ENCODE measurements around the gene MYH15.

Gene MYH15

DNA sequence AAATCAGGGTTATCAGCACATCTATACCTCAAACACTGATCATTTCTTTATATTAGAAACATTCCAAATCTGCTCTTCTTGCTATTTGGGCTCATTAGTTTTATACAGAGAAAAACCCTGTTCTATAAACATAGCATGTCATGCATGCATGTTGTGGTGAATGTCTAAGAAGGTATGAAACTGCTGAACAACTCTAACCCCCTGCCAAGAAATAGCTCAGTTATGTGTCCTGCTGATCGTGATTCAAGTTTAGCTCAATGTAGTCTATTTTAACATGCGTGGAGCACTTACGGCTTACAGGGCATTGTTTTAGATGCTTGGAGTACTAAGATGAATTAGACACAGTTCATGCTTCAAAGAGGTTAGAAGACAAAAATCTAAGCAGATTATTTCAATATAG, 35.8 kb downstream of the MYH15 start:
- no peak for DNase-seq (ENCODE audit: low read depth, low spot score)
- Histone ChIP-seq H3K4me3 (ENCODE audit: low read length) (no peak overlapping the region), H3K9me3 (ENCODE audit: control insufficient read depth, insufficient read depth, low read length) (no peaks in the 10 kb centered on the region), H3K4me1 (ENCODE audit: control insufficient read depth, insufficient read depth, low read length) (no peaks in the 10 kb centered on the region), H3K27ac (ENCODE audit: low read length) (no peak overlapping the region), H3K27me3 (ENCODE audit: control insufficient read depth, insufficient read depth, low read length) (no peaks in the 10 kb centered on the region), H3K36me3 (ENCODE audit: control insufficient read depth, insufficient read depth, low read length) (no peaks in the 10 kb centered on the region)
- no CpG with 5 or more reads among the region's 3 CpGs for WGBS (ENCODE audit: insufficient coverage, insufficient read length)

DNA sequence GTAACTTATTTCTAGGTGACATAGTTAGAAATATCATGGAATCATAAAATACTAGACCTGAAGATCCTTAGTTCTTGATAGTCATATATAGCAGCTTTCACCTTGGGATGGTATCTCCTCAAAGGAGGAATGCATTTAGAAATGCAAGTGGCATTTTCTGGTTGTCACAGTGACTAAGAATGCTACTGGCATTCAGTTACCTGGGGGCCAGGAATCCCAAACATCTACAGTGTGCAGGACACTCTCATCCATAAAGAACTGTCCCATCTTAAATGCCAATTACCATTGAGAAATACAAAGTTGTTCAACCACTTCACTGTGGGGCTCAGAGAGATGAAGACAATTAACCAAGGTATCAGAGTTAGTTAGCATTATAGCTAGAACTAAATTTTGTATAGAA, 36.7 kb downstream of the MYH15 start:
- Histone ChIP-seq H3K27me3 (ENCODE audit: control insufficient read depth, insufficient read depth, low read length) (no peaks in the 10 kb centered on the region), H3K36me3 (ENCODE audit: control insufficient read depth, insufficient read depth, low read length) (no peaks in the 10 kb centered on the region), H3K9me3 (ENCODE audit: control insufficient read depth, insufficient read depth, low read length) (no peaks in the 10 kb centered on the region), H3K4me1 (ENCODE audit: control insufficient read depth, insufficient read depth, low read length) (no peaks in the 10 kb centered on the region), H3K27ac (ENCODE audit: low read length) (no peak overlapping the region), H3K4me3 (ENCODE audit: low read length) (no peak overlapping the region)
- DNase-seq (ENCODE audit: low read depth, low spot score) = no peak

DNA sequence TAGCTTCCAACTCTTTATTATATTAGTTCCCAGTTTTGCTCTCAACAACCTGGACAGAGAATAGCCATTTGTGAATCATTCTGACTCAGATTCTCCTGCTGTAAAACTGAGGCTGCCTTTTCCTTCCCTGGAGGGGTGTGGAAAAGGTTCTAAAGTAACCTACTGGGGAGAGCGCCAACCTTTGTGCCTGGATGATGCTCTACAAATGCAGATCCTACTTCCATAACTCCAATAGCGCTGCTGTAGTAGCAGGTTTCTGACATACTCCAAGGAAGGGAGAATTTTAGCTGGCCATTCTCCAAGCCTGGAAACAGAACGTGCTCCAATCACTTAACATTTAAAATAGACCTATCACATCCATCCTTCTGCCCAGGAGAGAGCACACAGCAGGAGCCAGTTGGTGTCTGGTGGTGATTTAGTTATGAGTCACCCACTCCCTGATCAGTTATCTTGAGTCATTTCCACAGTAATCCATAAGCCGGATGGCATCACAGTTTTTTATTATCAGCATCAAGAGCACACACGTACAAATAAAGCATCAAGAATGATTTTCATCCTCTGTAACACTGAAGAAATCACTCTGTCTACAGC, 38.3 kb downstream of the MYH15 start:
- no peak for DNase-seq (ENCODE audit: low read depth, low spot score)
- H3K9me3 ChIP-seq (ENCODE audit: control insufficient read depth, insufficient read depth, low read length) = no peaks in the 10 kb centered on the region
- H3K36me3 ChIP-seq (ENCODE audit: control insufficient read depth, insufficient read depth, low read length) = no peaks in the 10 kb centered on the region
- no CpG with 5 or more reads among the region's 5 CpGs for WGBS (ENCODE audit: insufficient coverage, insufficient read length)
- H3K4me3 ChIP-seq (ENCODE audit: low read length) = no peak overlapping the region
- no peaks in the 10 kb centered on the region for H3K4me1 ChIP-seq (ENCODE audit: control insufficient read depth, insufficient read depth, low read length)
- no peak overlapping the region for H3K27ac ChIP-seq (ENCODE audit: low read length)
- no peaks in the 10 kb centered on the region for H3K27me3 ChIP-seq (ENCODE audit: control insufficient read depth, insufficient read depth, low read length)

DNA sequence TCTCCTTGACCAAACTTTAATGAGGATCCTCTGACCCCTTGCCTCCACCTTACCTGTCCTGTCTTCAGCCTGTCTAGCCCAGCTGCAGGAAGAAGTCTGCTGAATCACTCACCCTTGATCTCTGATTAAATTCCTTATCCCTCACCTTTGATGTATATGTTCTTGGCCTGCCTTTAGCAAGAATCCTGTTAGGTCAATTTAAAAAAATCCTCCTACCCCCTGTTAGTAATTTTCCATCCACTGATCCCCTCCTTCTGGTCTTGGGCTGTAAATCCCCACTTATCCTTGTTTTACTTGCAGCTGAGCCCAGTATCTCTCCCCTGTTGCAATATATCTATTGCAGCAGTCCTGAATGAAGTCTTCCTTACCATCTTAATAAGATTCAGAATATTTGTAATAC, 39.0 kb downstream of the MYH15 start:
- DNase-seq (ENCODE audit: low read depth, low spot score) = no peak
- H3K36me3 ChIP-seq (ENCODE audit: control insufficient read depth, insufficient read depth, low read length) = no peaks in the 10 kb centered on the region
- H3K4me3 ChIP-seq (ENCODE audit: low read length) = no peak overlapping the region
- no peaks in the 10 kb centered on the region for H3K9me3 ChIP-seq (ENCODE audit: control insufficient read depth, insufficient read depth, low read length)
- H3K4me1 ChIP-seq (ENCODE audit: control insufficient read depth, insufficient read depth, low read length) = no peaks in the 10 kb centered on the region
- H3K27ac ChIP-seq (ENCODE audit: low read length) = no peak overlapping the region
- no peaks in the 10 kb centered on the region for H3K27me3 ChIP-seq (ENCODE audit: control insufficient read depth, insufficient read depth, low read length)

DNA sequence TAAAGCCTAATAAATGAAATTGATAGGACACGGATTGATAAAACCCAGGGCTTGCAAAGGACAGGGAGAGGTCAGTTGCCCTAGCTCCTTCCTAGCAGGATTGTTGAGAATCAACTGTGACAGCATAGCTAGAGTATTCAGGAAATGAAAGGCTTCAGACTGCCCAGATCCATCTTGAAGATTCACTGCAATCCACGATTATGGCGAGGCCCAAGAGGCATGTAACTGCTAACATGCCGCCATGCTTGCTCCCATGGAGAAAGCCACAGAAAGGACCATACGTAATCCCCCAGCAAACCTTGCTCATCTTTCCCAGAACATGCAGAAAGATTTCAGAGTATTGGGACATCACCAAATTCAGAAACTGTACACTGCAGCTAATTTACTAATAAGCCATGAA, 41.3 kb downstream of the MYH15 start:
- no peak overlapping the region for H3K27ac ChIP-seq (ENCODE audit: low read length)
- no peaks in the 10 kb centered on the region for H3K4me1 ChIP-seq (ENCODE audit: control insufficient read depth, insufficient read depth, low read length)
- no peaks in the 10 kb centered on the region for H3K27me3 ChIP-seq (ENCODE audit: control insufficient read depth, insufficient read depth, low read length)
- H3K36me3 ChIP-seq (ENCODE audit: control insufficient read depth, insufficient read depth, low read length) = no peaks in the 10 kb centered on the region
- no CpG with 5 or more reads among the region's 5 CpGs for WGBS (ENCODE audit: insufficient coverage, insufficient read length)
- DNase-seq (ENCODE audit: low read depth, low spot score) = no peak
- H3K9me3 ChIP-seq (ENCODE audit: control insufficient read depth, insufficient read depth, low read length) = no peaks in the 10 kb centered on the region
- no peak overlapping the region for H3K4me3 ChIP-seq (ENCODE audit: low read length)

DNA sequence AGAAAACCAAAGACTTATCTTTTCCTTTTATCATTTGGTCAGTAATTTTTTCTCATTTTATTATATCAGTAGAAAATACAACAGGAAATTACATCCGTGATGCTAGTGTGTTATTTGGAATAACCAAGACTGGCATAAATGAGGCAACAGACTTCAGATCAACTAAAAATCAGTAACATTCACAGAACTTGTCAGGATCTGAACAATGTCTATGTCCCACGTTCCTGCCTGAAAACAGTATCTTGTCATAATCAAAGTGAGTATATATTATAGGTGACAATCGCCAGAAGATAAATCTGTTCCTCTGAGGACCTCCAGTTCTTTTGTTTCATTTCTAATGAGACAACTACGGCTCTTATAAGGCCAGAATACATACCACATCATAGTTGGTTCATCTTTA, 41.8 kb downstream of the MYH15 start:
- no peaks in the 10 kb centered on the region for H3K36me3 ChIP-seq (ENCODE audit: control insufficient read depth, insufficient read depth, low read length)
- H3K4me1 ChIP-seq (ENCODE audit: control insufficient read depth, insufficient read depth, low read length) = no peaks in the 10 kb centered on the region
- H3K4me3 ChIP-seq (ENCODE audit: low read length) = no peak overlapping the region
- DNase-seq (ENCODE audit: low read depth, low spot score) = no peak
- H3K27ac ChIP-seq (ENCODE audit: low read length) = no peak overlapping the region
- H3K9me3 ChIP-seq (ENCODE audit: control insufficient read depth, insufficient read depth, low read length) = no peaks in the 10 kb centered on the region
- no peaks in the 10 kb centered on the region for H3K27me3 ChIP-seq (ENCODE audit: control insufficient read depth, insufficient read depth, low read length)
- no CpG with 5 or more reads among the region's 4 CpGs for WGBS (ENCODE audit: insufficient coverage, insufficient read length)

DNA sequence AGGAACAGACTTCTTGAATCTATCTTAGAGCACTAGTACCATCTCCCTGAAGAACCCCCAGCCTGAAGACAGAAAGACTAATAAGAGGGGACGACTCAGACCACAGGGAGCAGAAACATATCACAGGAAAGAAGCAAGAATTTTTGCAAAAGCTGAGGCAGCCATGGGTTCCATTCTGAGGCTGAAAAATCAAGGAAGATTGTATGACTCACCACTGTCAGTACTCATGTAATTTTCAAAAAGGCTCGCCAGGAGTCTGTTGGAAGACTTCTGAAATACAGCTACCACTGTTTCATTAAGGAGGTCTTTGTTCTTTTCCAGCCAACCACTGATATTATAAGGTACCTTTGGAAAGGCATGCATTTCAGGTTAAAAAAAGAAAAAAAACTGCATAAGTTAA, 47.5 kb downstream of the MYH15 start:
- H3K27me3 ChIP-seq (ENCODE audit: control insufficient read depth, insufficient read depth, low read length) = no peaks in the 10 kb centered on the region
- no peak overlapping the region for H3K4me3 ChIP-seq (ENCODE audit: low read length)
- H3K36me3 ChIP-seq (ENCODE audit: control insufficient read depth, insufficient read depth, low read length) = no peaks in the 10 kb centered on the region
- H3K9me3 ChIP-seq (ENCODE audit: control insufficient read depth, insufficient read depth, low read length) = no peaks in the 10 kb centered on the region
- no peak for DNase-seq (ENCODE audit: low read depth, low spot score)
- no peak overlapping the region for H3K27ac ChIP-seq (ENCODE audit: low read length)
- no CpG with 5 or more reads among the region's 2 CpGs for WGBS (ENCODE audit: insufficient coverage, insufficient read length)
- H3K4me1 ChIP-seq (ENCODE audit: control insufficient read depth, insufficient read depth, low read length) = no peaks in the 10 kb centered on the region

DNA sequence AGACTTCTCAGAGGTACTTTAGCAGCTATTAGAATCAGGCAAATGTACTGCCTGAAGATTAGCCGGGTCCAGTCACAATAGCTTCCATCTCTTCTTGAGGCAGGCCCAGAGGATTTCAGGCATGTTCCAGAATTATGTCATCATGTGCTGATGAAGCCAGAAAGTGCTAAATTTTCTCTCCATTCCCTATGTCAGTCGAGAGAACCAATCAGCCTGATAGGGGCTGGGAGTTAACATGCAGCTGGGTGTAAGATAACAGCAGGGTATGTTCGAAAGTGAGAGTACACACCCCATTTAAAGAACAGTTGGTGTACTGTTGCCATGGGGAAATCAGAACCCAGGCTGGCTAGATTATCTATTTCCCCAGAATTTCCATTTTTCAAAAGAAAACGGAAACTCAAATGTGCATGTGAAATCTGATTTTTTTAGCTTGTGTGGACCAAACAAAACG, 48.7 kb downstream of the MYH15 start:
- no peaks in the 10 kb centered on the region for H3K36me3 ChIP-seq (ENCODE audit: control insufficient read depth, insufficient read depth, low read length)
- H3K27ac ChIP-seq (ENCODE audit: low read length) = no peak overlapping the region
- no peaks in the 10 kb centered on the region for H3K9me3 ChIP-seq (ENCODE audit: control insufficient read depth, insufficient read depth, low read length)
- no peaks in the 10 kb centered on the region for H3K4me1 ChIP-seq (ENCODE audit: control insufficient read depth, insufficient read depth, low read length)
- H3K4me3 ChIP-seq (ENCODE audit: low read length) = no peak overlapping the region
- no peak for DNase-seq (ENCODE audit: low read depth, low spot score)
- WGBS (ENCODE audit: insufficient coverage, insufficient read length) = no CpG with 5 or more reads among the region's 5 CpGs
- H3K27me3 ChIP-seq (ENCODE audit: control insufficient read depth, insufficient read depth, low read length) = no peaks in the 10 kb centered on the region

DNA sequence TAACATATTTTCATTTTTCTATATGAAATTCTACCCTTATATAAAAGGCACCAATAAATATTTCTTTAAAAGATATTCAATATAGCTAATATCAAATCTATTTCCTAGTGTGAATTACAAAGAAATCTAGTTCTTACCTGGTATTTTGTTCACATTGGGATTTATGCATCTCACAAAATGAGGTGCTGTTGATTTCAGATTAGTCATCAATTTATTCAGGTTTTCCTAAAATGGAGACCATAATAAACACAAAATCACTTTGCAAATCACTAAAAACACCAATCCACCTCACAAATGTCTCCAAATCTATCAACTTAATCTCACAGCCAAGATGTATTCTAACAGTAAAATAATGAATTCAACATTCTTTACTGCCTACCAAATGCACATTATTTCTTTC, 51.2 kb downstream of the MYH15 start:
- no peak overlapping the region for H3K27ac ChIP-seq (ENCODE audit: low read length)
- no peak overlapping the region for H3K4me3 ChIP-seq (ENCODE audit: low read length)
- H3K9me3 ChIP-seq (ENCODE audit: control insufficient read depth, insufficient read depth, low read length) = no peaks in the 10 kb centered on the region
- DNase-seq (ENCODE audit: low read depth, low spot score) = no peak
- H3K36me3 ChIP-seq (ENCODE audit: control insufficient read depth, insufficient read depth, low read length) = no peaks in the 10 kb centered on the region
- no peaks in the 10 kb centered on the region for H3K4me1 ChIP-seq (ENCODE audit: control insufficient read depth, insufficient read depth, low read length)
- no peaks in the 10 kb centered on the region for H3K27me3 ChIP-seq (ENCODE audit: control insufficient read depth, insufficient read depth, low read length)

DNA sequence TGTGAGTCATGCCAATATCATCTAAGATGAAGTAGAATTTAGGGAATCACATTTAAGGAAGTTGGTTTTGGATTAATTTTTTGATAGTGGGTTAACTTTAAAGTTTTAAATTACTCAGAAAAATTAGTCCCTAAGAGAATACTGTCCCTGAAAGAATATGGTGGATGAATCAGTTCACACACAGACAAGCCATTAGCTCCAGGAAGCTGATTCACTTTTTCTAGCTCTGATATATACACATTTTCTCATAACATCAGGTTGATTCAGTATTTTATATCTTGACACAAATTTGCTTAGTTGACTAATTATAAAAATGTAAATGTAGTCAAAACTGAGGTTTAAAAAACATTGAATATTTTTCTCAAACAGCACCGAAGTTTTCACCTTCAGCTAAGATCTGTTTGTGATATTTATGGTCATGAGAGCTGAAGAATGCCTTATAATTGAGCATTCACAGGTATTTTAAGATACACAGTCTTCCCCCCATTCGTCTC, 55.1 kb downstream of the MYH15 start:
- H3K4me1 ChIP-seq (ENCODE audit: control insufficient read depth, insufficient read depth, low read length) = no peaks in the 10 kb centered on the region
- H3K9me3 ChIP-seq (ENCODE audit: control insufficient read depth, insufficient read depth, low read length) = no peaks in the 10 kb centered on the region
- WGBS (ENCODE audit: insufficient coverage, insufficient read length) = no CpG with 5 or more reads among the region's 2 CpGs
- H3K27me3 ChIP-seq (ENCODE audit: control insufficient read depth, insufficient read depth, low read length) = no peaks in the 10 kb centered on the region
- DNase-seq (ENCODE audit: low read depth, low spot score) = no peak
- no peak overlapping the region for H3K4me3 ChIP-seq (ENCODE audit: low read length)
- no peak overlapping the region for H3K27ac ChIP-seq (ENCODE audit: low read length)
- H3K36me3 ChIP-seq (ENCODE audit: control insufficient read depth, insufficient read depth, low read length) = no peaks in the 10 kb centered on the region

DNA sequence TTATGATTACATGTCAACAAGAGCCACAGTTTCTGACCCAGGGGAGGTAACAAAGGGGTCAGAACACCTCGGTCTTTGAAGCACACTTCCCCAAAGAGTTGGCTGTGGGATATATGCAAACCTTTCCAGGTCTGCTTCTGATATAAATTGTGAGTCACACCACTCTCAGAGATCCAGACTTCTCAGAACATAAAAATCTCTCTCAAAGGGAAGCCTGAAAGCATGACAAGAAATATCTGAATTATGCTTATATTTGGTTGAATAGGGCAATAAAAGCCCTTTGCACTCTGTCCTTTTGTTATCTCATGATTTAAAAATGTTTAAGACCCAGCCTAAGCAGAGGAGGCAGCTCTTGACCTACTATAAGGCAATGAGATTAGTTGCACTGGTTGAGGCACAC, 56.8 kb downstream of the MYH15 start:
- Histone ChIP-seq H3K27ac (ENCODE audit: low read length) (no peak overlapping the region), H3K4me1 (ENCODE audit: control insufficient read depth, insufficient read depth, low read length) (no peaks in the 10 kb centered on the region), H3K36me3 (ENCODE audit: control insufficient read depth, insufficient read depth, low read length) (no peaks in the 10 kb centered on the region), H3K4me3 (ENCODE audit: low read length) (no peak overlapping the region), H3K27me3 (ENCODE audit: control insufficient read depth, insufficient read depth, low read length) (no peaks in the 10 kb centered on the region), H3K9me3 (ENCODE audit: control insufficient read depth, insufficient read depth, low read length) (no peaks in the 10 kb centered on the region)
- WGBS (ENCODE audit: insufficient coverage, insufficient read length) = no CpG with 5 or more reads among the region's 1 CpG
- no peak for DNase-seq (ENCODE audit: low read depth, low spot score)

Measured in iPS DF 6.9 (cell line).